Common myeloid progenitor, CD34-positive (primary cell): Measurements from ENCODE around the gene SIGLEC11.

Experiments used
- CTCF ChIA-PET: fragments of 350-600 bp; sonication (Branson Sonifier 250); formaldehyde crosslinking; loops from one replicate; lab custom pipeline; 2021; ENCODE audit warnings: antibody characterized with exemption; lab: Charles Lee
- POLR2A ChIA-PET: fragments of 350-600 bp; sonication (Branson Sonifier 250); formaldehyde crosslinking; loops from one replicate; lab custom pipeline; 2021; ENCODE audit warnings: antibody characterized with exemption; lab: Charles Lee
- DNase-seq, 3 donors: peaks; one replicate each; pipeline versions ENCODE4 v3.0.0 to v3.0.0-alpha.2; 2013
- H3K27ac ChIP-seq, 2 experiments: 1 replicate in 1 of 2; 2 replicates in 1 of 2; pipeline ENCODE4 v1.7.0; 2013; ENCODE audit warnings: inconsistent platforms in 2 of 2, low read length in 2 of 2, mild to moderate bottlenecking in 2 of 2, low read depth in 1 of 2, moderate library complexity in 1 of 2; ENCODE audit not compliant: severe bottlenecking in 2 of 2, insufficient read depth in 1 of 2, poor library complexity in 1 of 2
- H3K27me3 ChIP-seq, 5 experiments: replicated peaks in 2 of 5; 1 replicate in 3 of 5; 2 replicates in 2 of 5; pipeline versions ENCODE4 v1.6.1 to v1.7.0; 2013; ENCODE audit warnings: low read length in 4 of 5, mild to moderate bottlenecking in 2 of 5, moderate library complexity in 2 of 5, inconsistent platforms in 1 of 5; ENCODE audit not compliant: insufficient read depth in 5 of 5, control insufficient read depth in 4 of 5
- H3K36me3 ChIP-seq, 4 experiments: 1 replicate in 2 of 4; 2 replicates in 2 of 4; pipeline versions ENCODE4 v1.6.1 to v1.7.0; 2013; ENCODE audit warnings: low read length in 3 of 4, control low read depth in 1 of 4, mild to moderate bottlenecking in 1 of 4; ENCODE audit not compliant: control insufficient read depth in 4 of 4, insufficient read depth in 4 of 4
- H3K4me1 ChIP-seq, 4 experiments: 1 replicate in 3 of 4; 2 replicates in 1 of 4; pipeline versions ENCODE4 v1.6.1 to v1.7.1; 2013; ENCODE audit warnings: low read length in 3 of 4, mild to moderate bottlenecking in 3 of 4, control low read depth in 1 of 4, inconsistent platforms in 1 of 4, moderate library complexity in 1 of 4; ENCODE audit not compliant: control insufficient read depth in 4 of 4, insufficient read depth in 4 of 4; ENCODE audit errors: control extremely low read depth in 1 of 4
- H3K4me3 ChIP-seq, 7 experiments: 1 replicate in 4 of 7; 2 replicates in 3 of 7; pipeline versions ENCODE4 v1.5.1 to v1.7.0; 2013; ENCODE audit warnings: mild to moderate bottlenecking in 7 of 7, low read length in 6 of 7, moderate library complexity in 6 of 7, inconsistent platforms in 2 of 7, low read depth in 2 of 7, control low read depth in 1 of 7; ENCODE audit not compliant: insufficient read depth in 4 of 7, control insufficient read depth in 1 of 7; ENCODE audit errors: extremely low read depth in 1 of 7
- H3K9me3 ChIP-seq, 5 experiments: 1 replicate in 4 of 5; 2 replicates in 1 of 5; pipeline versions ENCODE4 v1.6.1 to v1.7.1; 2013; ENCODE audit warnings: low read length in 4 of 5, mild to moderate bottlenecking in 2 of 5, inconsistent platforms in 1 of 5, low read depth in 1 of 5, moderate library complexity in 1 of 5; ENCODE audit not compliant: control insufficient read depth in 4 of 5, insufficient read depth in 2 of 5; ENCODE audit errors: control extremely low read depth in 1 of 5
- WGBS: methylation state at CpG from one replicate; pipeline ENCODE4 v1.1.5; 2013; ENCODE audit not compliant: insufficient coverage; 5-methylcytosine and 5-hydroxymethylcytosine counted together

Gene SIGLEC11

GRCh38 chr19:49916839-49917733 lies 43.9 kb downstream of the SIGLEC11 start:
- Histone ChIP-seq H3K4me3 (peak overlapping the region in 1 of 7 experiments; percentile 46), H3K9me3 (no peaks in the 10 kb centered on the region), H3K4me1 (peaks cover 0 to 10% (median 3%) of the 10 kb centered on the region in 4 experiments), H3K27ac (no peak overlapping the region), H3K27me3 (no peaks in the 10 kb centered on the region), H3K36me3 (peaks cover 24 to 77% (median 44%) of the 10 kb centered on the region in 4 experiments)
- CTCF ChIA-PET, result interaction anchor here (0.8 to 1.8 kb wide), 4 partner anchors 10 to 19 kb away, joined by 3 to 9 read pairs (median 4); partner anchors contain the start of genes ATF5 and NUP62
- 79% methylated on average over 11 of the region's 21 CpGs for WGBS
- peak in 2 of 3 donors; percentile 31 to 41 for DNase-seq
- POLR2A ChIA-PET, result no interaction called here

- H3K4me3 ChIP-seq, result no peak overlapping the region
- H3K9me3 ChIP-seq, result no peaks in the 10 kb centered on the region
- 100% methylated on average over 6 of the region's 6 CpGs for WGBS
- peaks cover 7 to 24% (median 15%) of the 10 kb centered on the region in 4 experiments for H3K4me1 ChIP-seq
- H3K36me3 ChIP-seq, result peaks cover 22 to 72% (median 40%) of the 10 kb centered on the region in 4 experiments
- no peak for DNase-seq
- CTCF ChIA-PET, result interaction anchor here (1.8 kb wide), 1 partner anchor 19 kb away, joined by 5 read pairs; the partner anchor contains the start of gene IL4I1
- H3K27me3 ChIP-seq, result no peaks in the 10 kb centered on the region
- H3K27ac ChIP-seq, result no peak overlapping the region
- POLR2A ChIA-PET, result interaction anchor here (0.7 kb wide), 1 partner anchor 13 kb away, joined by 3 read pairs; no protein-coding TSS in a partner anchor
Observed at GRCh38 chr19:49915271-49915670, 45.7 kb downstream of the SIGLEC11 start.

GRCh38 chr19:49913720-49914119 lies 47.3 kb downstream of the SIGLEC11 start:
- WGBS, result 100% methylated on average over 4 of the region's 10 CpGs
- POLR2A ChIA-PET, result no interaction called here
- Histone ChIP-seq H3K36me3 (peaks cover 22 to 79% (median 50%) of the 10 kb centered on the region in 4 experiments), H3K4me1 (peaks cover 7 to 24% (median 15%) of the 10 kb centered on the region in 4 experiments), H3K9me3 (no peaks in the 10 kb centered on the region), H3K4me3 (no peak overlapping the region), H3K27me3 (no peaks in the 10 kb centered on the region), H3K27ac (no peak overlapping the region)
- CTCF ChIA-PET, result interaction anchor here (1.0 to 1.8 kb wide), 3 partner anchors 15 to 18 kb away, joined by 3 to 5 read pairs (median 4); partner anchors contain the start of genes ATF5, IL4I1 and NUP62
- no peak for DNase-seq

- CTCF ChIA-PET, result interaction anchor here (0.9 to 1.7 kb wide), 3 partner anchors 14 to 20 kb away, joined by 3 to 4 read pairs (median 4); partner anchors contain the start of genes ATF5 and NUP62
Observed at GRCh38 chr19:49912965-49913685, 47.8 kb downstream of the SIGLEC11 start.

GRCh38 chr19:49911381-49912145 lies 49.4 kb downstream of the SIGLEC11 start:
- POLR2A ChIA-PET, result interaction anchor here (0.8 to 1.8 kb wide), 4 partner anchors 14 to 34 kb away, joined by 3 to 8 read pairs (median 5); partner anchors contain the start of genes AKT1S1, IL4I1, NUP62 and TBC1D17
- DNase-seq, result peak; percentile 32 to 83 (median 83)
- Histone ChIP-seq H3K9me3 (no peaks in the 10 kb centered on the region), H3K4me1 (peaks cover 9 to 26% (median 14%) of the 10 kb centered on the region in 4 experiments), H3K27me3 (no peaks in the 10 kb centered on the region), H3K36me3 (peaks cover 19 to 85% (median 56%) of the 10 kb centered on the region in 4 experiments), H3K27ac (peak overlapping the region in 1 of 2 experiments; percentile 52), H3K4me3 (no peak overlapping the region)
- CTCF ChIA-PET, result interaction anchor here (0.9 to 1.4 kb wide), 2 partner anchors 12 to 18 kb away, joined by 3 to 6 read pairs; no protein-coding TSS in a partner anchor
- WGBS, result 53% methylated on average over 7 of the region's 9 CpGs

More at GRCh38 chr19:49912965-49913685, 47.8 kb downstream of the SIGLEC11 start:
- POLR2A ChIA-PET, result no interaction called here
- peaks cover 7 to 24% (median 15%) of the 10 kb centered on the region in 4 experiments for H3K4me1 ChIP-seq
- H3K27me3 ChIP-seq, result no peaks in the 10 kb centered on the region
- H3K9me3 ChIP-seq, result no peaks in the 10 kb centered on the region
- DNase-seq, result no peak
- H3K27ac ChIP-seq, result no peak overlapping the region
- peaks cover 23 to 80% (median 53%) of the 10 kb centered on the region in 4 experiments for H3K36me3 ChIP-seq
- no peak overlapping the region for H3K4me3 ChIP-seq
- WGBS, result 98% methylated on average over 15 of the region's 21 CpGs

GRCh38 chr19:49910179-49910578 lies 50.8 kb downstream of the SIGLEC11 start:
- Histone ChIP-seq H3K36me3 (peaks cover 13 to 80% (median 52%) of the 10 kb centered on the region in 4 experiments), H3K4me1 (peaks cover 11 to 29% (median 14%) of the 10 kb centered on the region in 4 experiments), H3K27me3 (no peaks in the 10 kb centered on the region), H3K27ac (no peak overlapping the region), H3K4me3 (no peak overlapping the region), H3K9me3 (no peaks in the 10 kb centered on the region)
- 97% methylated on average over 4 of the region's 5 CpGs for WGBS
- ChIA-PET CTCF (no interaction called here), POLR2A (no interaction called here)
- no peak for DNase-seq
